OCI-M1 (cell line): ENCODE results near the gene EPHA5.

ENCODE experiments used
- DNase-seq: peaks from one replicate; lab custom pipeline; 2025; lab: John Stamatoyannopoulos, UW

Gene EPHA5

GRCh38 chr4:65624651-65625050 is 45.6 kb downstream of the EPHA5 start:
- no peak for DNase-seq

DNA sequence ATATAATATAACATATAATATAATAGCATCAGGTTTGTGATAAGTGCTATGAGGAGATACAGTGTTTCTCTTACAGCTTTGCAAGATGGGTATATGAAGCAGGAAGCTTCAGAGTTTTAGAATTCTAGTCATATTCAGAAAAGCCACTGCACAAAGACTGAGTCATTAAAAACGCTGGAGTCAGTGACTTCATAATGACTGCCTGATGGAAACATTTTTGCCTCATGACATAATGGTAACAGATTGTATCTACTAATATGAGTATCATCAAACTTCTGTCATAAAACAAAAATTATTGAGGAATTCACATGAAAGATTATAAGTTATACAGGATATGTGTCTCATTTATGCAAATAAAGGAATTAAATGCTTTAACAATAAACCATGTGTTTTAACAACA is 46.8 kb downstream of the EPHA5 start:
- DNase-seq = no peak

- DNase-seq = no peak
Observed at GRCh38 chr4:65617416-65617815, 52.9 kb downstream of the EPHA5 start.

- no peak for DNase-seq
Observed at GRCh38 chr4:65604515-65604914, 65.8 kb downstream of the EPHA5 start.

GRCh38 chr4:65600656-65601055 is 69.6 kb downstream of the EPHA5 start:
- DNase-seq = no peak

DNA sequence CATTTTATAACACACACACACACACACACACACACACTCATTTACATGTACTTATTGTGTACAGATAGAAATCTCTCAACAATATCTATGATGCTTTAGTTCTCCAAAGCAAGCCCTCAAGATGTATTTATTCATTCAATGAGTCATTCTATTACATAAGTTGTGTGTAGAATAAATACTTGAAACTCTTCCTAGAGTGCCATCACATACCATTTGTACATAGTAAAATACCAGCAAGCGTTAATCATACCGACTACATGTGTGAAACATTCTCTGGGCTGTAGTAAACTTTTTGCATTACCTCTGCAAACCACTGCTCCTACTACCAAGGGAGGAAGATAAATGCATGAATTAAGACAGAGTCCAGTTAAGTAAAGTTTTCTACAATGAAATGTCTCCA is 70.9 kb downstream of the EPHA5 start:
- DNase-seq = no peak

DNA sequence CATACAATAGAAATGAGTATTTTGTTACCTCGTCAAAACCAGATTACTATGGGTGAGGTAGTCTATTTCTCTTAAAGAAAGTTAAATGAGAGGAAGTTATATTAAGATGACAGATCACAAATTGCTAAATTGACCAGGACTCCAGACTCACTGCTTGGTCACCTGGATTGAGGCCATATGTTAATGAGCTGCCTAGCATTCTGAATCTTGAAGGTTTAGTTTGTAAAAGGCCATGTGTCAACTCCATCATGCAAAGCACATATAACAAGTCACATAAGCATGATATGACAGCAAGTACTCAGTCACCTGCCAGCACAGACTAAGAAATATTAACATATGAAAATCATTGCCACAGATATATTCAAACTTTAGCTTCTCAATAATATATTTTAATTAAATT is 72.6 kb downstream of the EPHA5 start:
- no peak for DNase-seq

DNA sequence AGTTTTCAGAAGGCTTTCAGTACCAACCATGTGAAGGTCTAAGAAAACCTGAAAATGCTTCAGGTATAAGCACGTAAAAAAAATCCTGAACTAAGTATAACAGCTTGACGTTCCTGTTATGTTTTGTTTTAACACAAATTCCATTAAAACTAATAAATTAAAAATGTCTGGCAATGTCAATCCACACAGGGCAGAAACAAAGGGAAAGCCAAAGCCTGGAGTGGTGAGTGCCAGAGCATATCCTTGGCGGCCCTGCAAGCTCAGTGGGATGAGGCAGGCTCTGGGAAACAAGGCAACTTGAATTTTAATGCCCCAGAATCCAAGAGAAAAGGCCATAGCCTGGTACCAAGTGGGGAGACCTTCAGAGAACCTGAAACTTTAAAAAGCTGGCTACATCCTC is 78.2 kb downstream of the EPHA5 start:
- no peak for DNase-seq

DNA sequence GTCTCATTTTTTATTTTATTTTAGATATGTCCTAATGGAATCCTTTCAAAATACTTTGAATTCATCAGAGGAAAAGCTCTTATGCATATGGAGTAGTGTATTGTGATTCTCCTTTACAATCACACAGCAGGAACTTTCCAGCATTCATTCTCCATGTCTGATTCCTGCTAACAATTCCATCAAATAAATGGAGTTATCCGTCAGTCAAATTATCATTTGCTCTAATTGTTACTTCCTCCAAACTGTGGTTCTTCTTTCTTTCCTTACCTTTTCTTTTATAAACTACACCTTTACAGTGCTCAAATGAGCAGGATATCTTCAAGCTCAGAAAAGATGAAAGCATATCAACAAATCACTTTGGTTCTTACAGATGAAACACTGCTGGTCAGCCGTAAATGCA is 80.4 kb downstream of the EPHA5 start:
- DNase-seq = no peak

DNA sequence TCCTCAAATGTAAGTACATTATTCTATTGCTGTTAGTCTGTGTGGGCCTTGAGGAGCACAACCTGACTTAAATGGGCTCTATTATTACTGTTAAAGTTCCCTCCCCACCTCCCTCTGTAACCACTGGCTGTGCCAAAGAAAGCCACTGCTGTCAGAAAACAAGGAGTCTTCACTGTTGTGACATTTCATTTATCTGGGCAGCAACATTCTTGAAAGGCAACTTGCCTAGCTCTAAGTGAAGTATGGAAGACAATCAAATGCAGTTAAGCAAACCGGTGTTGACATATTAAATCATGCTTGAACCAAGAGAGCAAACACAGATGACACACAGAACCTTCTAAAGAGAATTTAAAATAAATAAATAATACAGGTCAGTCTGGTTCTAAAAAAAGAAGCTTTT is 81.0 kb downstream of the EPHA5 start:
- no peak for DNase-seq

DNA sequence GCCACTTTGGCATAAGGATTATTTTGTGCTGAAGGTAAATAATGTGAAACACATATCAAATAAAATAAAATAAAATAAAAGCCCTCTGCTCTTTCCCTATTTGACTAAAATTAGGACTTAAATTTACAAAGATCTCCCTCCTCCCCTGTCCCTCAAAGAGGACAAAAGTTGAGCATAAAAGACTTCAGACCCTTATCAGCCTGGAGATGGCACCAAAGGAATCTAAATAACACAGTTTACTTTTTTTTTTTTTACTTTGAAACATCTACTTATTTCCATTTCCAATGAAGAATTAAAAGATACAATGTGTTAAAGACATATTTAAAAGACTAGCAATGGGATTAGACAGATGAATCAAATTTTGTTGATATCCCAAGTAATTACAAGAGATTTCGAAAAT is 89.7 kb downstream of the EPHA5 start:
- peak; percentile 40 for DNase-seq

GRCh38 chr4:65566473-65566872 is 103.8 kb downstream of the EPHA5 start:
- DNase-seq = no peak

DNA sequence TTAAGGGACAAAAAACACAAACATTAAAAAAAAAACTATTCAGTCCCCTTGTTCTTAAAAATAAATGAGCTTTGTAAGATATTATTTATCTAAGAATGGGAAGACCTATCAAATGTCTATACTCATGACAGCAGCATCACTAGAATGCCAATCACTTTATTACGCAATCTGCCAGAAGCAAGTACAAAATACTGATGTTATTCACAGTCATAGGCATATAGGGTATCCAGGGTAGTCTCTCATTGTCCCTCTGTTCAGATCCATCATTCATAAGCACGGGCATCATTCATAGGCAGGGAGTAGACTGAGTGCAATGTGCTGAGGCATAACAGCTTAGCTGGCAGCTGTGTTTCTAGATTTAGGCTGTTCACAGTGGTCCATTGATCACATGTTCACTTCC is 109.1 kb downstream of the EPHA5 start:
- DNase-seq = no peak

DNA sequence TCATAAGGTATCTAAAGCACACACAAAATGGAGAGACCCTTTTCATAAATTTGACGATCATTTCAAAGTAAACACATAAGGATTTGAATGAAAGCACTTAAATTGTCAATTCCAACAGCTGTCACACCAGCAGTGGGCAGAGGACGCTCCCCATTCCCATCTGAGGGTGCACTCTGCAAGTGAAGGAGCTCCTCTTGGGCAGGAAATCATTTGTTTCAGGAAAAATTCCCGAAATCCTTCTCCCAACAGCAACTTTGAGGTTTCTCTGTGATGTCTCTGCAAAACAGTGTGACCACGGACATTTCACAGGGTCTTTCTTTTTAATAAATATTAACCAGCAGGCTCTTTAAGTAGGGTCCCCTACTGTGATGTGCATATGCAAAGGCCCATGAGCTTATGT is 111.0 kb downstream of the EPHA5 start:
- no peak for DNase-seq

GRCh38 chr4:65552057-65552456 is 118.2 kb downstream of the EPHA5 start:
- DNase-seq = no peak

DNA sequence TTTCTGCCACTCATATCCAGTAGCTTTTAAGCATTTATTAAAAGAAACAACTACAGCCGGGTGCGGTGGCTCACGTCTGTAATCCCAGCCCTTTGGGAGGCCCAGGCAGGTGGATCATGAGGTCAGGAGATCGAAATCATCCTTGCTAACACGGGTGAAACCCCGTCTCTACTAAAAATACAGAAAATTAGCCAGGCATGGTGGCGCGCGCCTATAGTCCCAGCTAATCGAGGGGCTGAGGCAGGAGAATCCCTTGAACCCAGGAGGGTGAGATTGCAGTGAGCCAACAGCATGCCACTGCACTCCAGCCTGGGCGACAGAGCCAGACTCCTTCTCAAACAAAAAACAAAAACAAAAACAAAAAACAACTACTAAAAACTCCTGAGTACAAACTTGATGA is 119.8 kb downstream of the EPHA5 start:
- no peak for DNase-seq

DNA sequence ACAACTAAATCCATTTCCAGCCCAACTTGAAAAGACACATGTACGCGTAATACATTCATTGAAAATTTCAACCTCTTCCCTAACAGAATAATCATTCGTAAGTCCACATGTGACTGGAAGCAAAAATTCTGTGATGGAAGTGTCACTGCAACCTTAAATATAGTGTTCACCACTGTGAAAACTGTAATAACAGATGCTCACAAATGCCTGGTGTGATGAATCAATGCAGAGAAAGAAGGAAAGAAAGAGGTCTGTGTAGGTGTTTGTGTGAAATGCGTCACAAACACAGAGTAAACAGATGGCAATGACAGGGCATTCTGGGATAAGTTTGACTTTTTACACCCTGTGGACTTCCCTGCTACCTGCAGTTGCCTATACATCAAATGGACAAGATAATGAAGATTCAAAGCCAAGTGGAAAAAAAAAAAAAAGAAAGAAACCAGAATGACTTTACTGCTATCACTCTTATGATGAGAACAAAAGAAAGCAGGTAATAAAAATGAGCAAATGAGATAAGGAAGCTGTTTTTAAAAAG is 123.3 kb downstream of the EPHA5 start:
- DNase-seq = no peak

DNA sequence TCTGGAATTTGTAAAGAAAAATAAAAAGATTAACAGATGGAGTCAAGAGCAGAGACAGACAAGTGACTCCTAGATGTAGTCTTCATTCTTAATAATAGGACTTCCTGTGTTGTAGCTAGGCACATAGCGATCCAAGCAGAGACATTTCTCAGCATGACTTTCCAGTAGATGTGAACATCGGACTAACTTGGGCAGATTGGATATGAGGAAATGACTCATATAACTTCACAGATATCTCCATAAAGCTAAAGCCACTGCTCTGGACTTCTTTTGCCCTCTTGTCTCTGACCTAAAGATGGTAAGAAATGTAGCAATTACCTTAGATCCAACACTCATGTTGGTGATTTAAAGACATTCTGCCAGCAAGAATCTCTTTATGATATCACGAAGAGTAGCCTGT is 131.7 kb downstream of the EPHA5 start:
- DNase-seq = peak; percentile 34

GRCh38 chr4:65535113-65535512 is 135.2 kb downstream of the EPHA5 start:
- DNase-seq = peak; percentile 52

- DNase-seq = no peak
Observed at GRCh38 chr4:65521666-65522065, 148.6 kb downstream of the EPHA5 start.

DNA sequence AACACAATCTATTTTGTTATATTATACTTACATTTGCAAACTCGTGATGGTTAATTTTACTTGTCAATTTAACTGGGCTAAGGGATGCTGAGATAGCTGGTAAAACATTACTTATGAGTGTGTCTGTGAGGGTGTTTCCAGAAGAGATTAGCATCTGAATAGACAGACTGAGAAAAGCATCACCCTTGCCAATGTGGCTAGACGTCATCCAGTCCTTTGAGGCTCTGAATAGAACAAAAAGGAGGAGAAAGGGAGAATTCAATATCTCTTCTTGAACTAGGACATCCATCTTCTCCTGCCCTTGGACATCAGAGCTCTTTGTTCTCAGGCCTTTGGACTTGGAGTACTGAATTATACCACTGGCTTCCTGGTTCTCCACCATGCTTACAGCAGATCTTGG is 154.6 kb downstream of the EPHA5 start:
- DNase-seq = no peak

- DNase-seq = no peak
Observed at GRCh38 chr4:65510976-65511375, 159.3 kb downstream of the EPHA5 start.

GRCh38 chr4:65508168-65508567 is 162.1 kb downstream of the EPHA5 start:
- no peak for DNase-seq

DNA sequence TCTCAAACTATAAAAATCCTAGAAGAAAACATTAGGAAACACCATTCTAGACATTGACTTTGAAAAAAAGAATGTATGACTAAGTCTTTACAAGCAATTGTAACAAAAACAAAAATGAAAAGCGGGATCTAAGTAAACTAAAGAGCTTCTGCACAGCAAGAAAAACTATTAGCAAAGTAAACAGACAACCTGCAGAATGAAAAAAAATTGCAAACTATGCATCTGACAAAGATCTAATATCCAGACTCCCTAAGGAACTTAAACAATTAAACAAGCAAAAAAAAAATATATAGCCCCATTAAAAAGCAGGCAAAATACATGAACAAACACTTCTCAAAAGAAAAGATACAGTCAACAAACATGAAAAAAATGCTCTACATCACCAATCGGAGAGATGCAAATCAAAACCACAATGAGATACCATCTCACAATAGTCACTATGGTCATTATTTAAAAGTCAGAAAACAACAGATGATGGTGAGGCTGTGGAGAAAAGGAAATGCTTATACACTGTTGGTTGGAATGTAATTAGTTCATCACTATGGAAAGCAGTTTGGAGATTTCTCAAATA is 168.1 kb downstream of the EPHA5 start:
- no peak for DNase-seq

- DNase-seq = no peak
Observed at GRCh38 chr4:65498606-65499005, 171.7 kb downstream of the EPHA5 start.
